Thyroid gland (tissue), 4 donors: Measurements from ENCODE around the gene CACNA1B.
"Not testable (repeated sequence)": the region's sequence is repeated elsewhere in the genome, so short reads cannot be mapped to it uniquely, and the experiment has no call there.

ENCODE experiments used
- POLR2A ChIP-seq, 2 donors: fragments of 450-650 bp; IDR thresholded peaks; one replicate each; pipeline ENCODE4 v1.6.1; 2017; ENCODE audit warnings: antibody characterized with exemption in 2 of 2, mild to moderate bottlenecking in 2 of 2, moderate library complexity in 1 of 2
- TF ChIP-seq, protein P1 (sequence below), 6 experiments: fragments of 200-600 bp in 3 of 6; fragments of 450-650 bp in 3 of 6; sonication (generic) in 3 of 6; IDR thresholded peaks; one replicate each; pipeline ENCODE4 v1.5.1; 2016 to 2019; ENCODE audit warnings: antibody characterized with exemption in 6 of 6, mild to moderate bottlenecking in 2 of 6, inconsistent platforms in 1 of 6, moderate library complexity in 1 of 6

DNA sequence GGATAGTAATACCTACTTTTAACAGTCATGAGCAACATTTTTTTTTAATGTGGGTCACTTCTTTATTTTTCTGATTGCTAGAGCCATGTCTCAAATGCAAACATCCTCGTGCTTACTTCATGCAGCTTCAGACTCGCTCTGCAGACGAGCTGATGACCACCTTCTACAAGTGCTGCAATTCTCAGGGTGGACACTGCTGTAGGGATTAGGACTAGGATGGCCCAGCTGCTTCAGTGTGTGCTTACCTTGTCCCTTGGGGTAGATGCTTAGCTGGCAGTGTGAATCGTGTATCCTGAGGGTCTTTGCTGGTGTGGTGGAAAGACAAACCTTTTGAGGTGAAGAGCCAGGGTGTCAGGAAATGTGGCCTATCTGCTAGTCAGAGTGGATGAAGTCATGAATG lies 251.7 kb downstream of the CACNA1B start:
- TF ChIP-seq, protein P1, sequence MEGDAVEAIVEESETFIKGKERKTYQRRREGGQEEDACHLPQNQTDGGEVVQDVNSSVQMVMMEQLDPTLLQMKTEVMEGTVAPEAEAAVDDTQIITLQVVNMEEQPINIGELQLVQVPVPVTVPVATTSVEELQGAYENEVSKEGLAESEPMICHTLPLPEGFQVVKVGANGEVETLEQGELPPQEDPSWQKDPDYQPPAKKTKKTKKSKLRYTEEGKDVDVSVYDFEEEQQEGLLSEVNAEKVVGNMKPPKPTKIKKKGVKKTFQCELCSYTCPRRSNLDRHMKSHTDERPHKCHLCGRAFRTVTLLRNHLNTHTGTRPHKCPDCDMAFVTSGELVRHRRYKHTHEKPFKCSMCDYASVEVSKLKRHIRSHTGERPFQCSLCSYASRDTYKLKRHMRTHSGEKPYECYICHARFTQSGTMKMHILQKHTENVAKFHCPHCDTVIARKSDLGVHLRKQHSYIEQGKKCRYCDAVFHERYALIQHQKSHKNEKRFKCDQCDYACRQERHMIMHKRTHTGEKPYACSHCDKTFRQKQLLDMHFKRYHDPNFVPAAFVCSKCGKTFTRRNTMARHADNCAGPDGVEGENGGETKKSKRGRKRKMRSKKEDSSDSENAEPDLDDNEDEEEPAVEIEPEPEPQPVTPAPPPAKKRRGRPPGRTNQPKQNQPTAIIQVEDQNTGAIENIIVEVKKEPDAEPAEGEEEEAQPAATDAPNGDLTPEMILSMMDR (IDR thresholded peaks at IDR 0.05): not testable (repeated sequence)
- not testable (repeated sequence) for TF ChIP-seq POLR2A (IDR thresholded peaks at IDR 0.05)
